GM19193 (cell line): ENCODE results near the gene BTBD2.

Experiments used
- POLR2A ChIP-seq: IDR thresholded peaks from 4 replicates; pipeline ENCODE4 v1.6.1; 2011; ENCODE audit not compliant: insufficient read depth, insufficient read length; ENCODE audit errors: extremely low read depth

BTBD2 gene

GRCh38 chr19:2014731-2015607 is 545 bp downstream of the BTBD2 start:
- TF ChIP-seq POLR2A: no peak

GRCh38 chr19:2014131-2014571 is 1.4 kb downstream of the BTBD2 start:
- no peak for TF ChIP-seq POLR2A

GRCh38 chr19:2013683-2013961 is 1.9 kb downstream of the BTBD2 start:
- TF ChIP-seq POLR2A: no peak

- TF ChIP-seq POLR2A: no peak
Observed at GRCh38 chr19:2012941-2013682, 2.4 kb downstream of the BTBD2 start.

- TF ChIP-seq POLR2A: no peak
Observed at GRCh38 chr19:2011169-2011568, 4.3 kb downstream of the BTBD2 start.

GRCh38 chr19:2010135-2010668 is 5.3 kb downstream of the BTBD2 start:
- TF ChIP-seq POLR2A: no peak

- no peak for TF ChIP-seq POLR2A
Observed at GRCh38 chr19:2003874-2004273, 11.6 kb downstream of the BTBD2 start.

- TF ChIP-seq POLR2A: no peak
Observed at GRCh38 chr19:1999856-2000515, 15.5 kb downstream of the BTBD2 start.

GRCh38 chr19:1998712-1999708 is 16.5 kb downstream of the BTBD2 start:
- TF ChIP-seq POLR2A: no peak

GRCh38 chr19:1997353-1998233 is 17.9 kb downstream of the BTBD2 start:
- TF ChIP-seq POLR2A: no peak

- TF ChIP-seq POLR2A: no peak
Observed at GRCh38 chr19:1992759-1993260, 22.7 kb downstream of the BTBD2 start.

GRCh38 chr19:1991018-1991913 is 24.2 kb downstream of the BTBD2 start:
- no peak for TF ChIP-seq POLR2A

- no peak for TF ChIP-seq POLR2A
Observed at GRCh38 chr19:1990230-1991017, 25.1 kb downstream of the BTBD2 start.
